ENCODE results near the gene SHMT1.

Gene SHMT1

DNA sequence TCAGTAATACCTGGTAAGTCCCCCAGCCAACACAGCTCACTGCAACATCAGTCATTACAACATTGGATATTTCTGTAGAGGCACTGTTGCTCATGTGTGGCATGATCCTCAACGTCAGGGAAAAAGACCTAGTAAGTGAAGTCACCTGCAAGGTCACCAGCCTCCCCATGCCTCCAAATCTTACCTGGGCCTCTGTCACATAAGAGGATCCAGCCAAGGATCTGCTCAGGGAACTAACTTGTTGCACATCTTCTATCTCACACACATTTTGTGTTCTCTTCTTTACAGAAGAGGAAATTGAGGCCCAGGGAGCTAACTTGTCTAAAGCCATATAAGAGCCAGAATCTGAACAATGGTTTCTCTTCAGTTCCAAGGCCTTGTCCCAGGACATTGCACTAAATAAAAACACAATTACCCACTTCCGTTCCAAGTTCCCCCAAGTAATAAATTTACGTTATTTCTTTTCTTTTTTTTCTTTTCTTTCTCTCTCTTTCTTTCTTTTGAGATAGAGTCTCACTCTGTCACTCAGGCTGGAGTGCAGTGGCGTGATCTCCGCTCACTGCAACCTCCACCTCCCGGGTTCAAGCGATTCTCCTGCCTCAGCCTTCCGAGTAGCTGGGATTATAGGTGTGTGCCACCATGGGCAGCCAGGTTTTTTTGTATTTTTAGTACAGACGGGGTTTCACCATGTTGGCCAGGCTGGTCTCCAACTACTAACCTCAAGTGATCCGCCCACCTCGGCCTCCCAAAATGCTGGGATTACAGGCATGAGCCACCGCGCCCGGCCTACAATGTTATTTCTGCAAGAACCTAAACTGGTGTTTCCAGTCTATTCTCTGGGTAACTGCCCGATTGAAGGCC, 1.3 kb downstream of the SHMT1 start:
- DNase-seq (ENCODE audit: extremely low read depth, insufficient read length) = no peak
- Histone ChIP-seq H3K36me3 (ENCODE audit: control insufficient read depth, insufficient read depth, low read length) (no peaks in the 10 kb centered on the region), H3K27me3 (replicated peaks; ENCODE audit: control insufficient read depth, insufficient read depth, low read length) (no peaks in the 10 kb centered on the region), H3K4me3 (replicated peaks; ENCODE audit: low read depth, low read length) (peak overlapping the region; percentile 92)
- TF ChIP-seq, protein P1, sequence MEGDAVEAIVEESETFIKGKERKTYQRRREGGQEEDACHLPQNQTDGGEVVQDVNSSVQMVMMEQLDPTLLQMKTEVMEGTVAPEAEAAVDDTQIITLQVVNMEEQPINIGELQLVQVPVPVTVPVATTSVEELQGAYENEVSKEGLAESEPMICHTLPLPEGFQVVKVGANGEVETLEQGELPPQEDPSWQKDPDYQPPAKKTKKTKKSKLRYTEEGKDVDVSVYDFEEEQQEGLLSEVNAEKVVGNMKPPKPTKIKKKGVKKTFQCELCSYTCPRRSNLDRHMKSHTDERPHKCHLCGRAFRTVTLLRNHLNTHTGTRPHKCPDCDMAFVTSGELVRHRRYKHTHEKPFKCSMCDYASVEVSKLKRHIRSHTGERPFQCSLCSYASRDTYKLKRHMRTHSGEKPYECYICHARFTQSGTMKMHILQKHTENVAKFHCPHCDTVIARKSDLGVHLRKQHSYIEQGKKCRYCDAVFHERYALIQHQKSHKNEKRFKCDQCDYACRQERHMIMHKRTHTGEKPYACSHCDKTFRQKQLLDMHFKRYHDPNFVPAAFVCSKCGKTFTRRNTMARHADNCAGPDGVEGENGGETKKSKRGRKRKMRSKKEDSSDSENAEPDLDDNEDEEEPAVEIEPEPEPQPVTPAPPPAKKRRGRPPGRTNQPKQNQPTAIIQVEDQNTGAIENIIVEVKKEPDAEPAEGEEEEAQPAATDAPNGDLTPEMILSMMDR (IDR thresholded peaks at IDR 0.05; ENCODE audit: insufficient read depth, low read length, poor library complexity, severe bottlenecking) = no peak

DNA sequence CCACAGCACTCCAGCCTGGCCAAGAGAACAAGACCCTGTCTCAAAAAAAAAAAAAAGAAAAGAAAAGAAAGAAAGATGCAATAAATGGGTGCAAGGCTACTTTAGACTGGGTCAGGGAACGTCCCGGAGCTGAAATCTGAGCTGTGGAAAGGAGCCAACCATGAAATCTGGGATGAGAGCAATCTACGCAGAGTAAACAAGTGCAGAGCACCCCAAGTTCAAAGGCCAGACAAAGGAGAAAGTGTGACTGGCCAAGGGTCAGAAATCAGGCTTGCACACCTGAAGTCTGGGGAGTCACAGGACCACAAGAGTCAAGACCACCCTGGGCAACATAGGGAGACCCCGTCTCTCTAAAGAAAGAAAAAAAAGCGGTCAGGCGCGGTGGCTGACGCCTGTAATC, 2.8 kb downstream of the SHMT1 start:
- H3K4me3 ChIP-seq (replicated peaks; ENCODE audit: low read depth, low read length) = no peak overlapping the region
- H3K36me3 ChIP-seq (ENCODE audit: control insufficient read depth, insufficient read depth, low read length) = no peaks in the 10 kb centered on the region
- TF ChIP-seq, protein P1 (IDR thresholded peaks at IDR 0.05; ENCODE audit: insufficient read depth, low read length, poor library complexity, severe bottlenecking) = no peak
- DNase-seq (ENCODE audit: extremely low read depth, insufficient read length) = no peak
- no peaks in the 10 kb centered on the region for H3K27me3 ChIP-seq (replicated peaks; ENCODE audit: control insufficient read depth, insufficient read depth, low read length)

DNA sequence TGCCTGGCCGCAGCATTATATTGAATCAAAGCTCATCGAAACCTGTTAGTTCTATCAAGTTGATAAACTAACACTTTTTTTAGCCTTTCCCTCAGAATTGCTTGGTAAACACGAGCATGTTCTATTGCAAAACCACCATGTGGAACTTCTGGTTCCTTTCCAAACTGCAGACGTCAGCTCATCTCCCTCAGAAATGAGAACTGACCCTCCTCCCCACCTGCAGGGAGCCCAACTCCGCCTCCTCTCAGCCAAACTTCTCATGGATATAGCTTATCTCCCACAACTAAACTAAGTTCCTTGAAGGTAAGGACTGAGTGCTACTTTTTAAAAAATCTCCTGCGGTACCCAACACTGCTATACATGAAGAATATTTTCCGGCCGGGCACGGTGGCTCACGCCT, 6.7 kb downstream of the SHMT1 start:
- Histone ChIP-seq H3K27me3 (replicated peaks; ENCODE audit: control insufficient read depth, insufficient read depth, low read length) (no peaks in the 10 kb centered on the region), H3K4me3 (replicated peaks; ENCODE audit: low read depth, low read length) (no peak overlapping the region), H3K36me3 (ENCODE audit: control insufficient read depth, insufficient read depth, low read length) (peaks cover 8% of the 10 kb centered on the region)
- DNase-seq (ENCODE audit: extremely low read depth, insufficient read length) = no peak
- TF ChIP-seq, protein P1 (IDR thresholded peaks at IDR 0.05; ENCODE audit: insufficient read depth, low read length, poor library complexity, severe bottlenecking) = no peak

DNA sequence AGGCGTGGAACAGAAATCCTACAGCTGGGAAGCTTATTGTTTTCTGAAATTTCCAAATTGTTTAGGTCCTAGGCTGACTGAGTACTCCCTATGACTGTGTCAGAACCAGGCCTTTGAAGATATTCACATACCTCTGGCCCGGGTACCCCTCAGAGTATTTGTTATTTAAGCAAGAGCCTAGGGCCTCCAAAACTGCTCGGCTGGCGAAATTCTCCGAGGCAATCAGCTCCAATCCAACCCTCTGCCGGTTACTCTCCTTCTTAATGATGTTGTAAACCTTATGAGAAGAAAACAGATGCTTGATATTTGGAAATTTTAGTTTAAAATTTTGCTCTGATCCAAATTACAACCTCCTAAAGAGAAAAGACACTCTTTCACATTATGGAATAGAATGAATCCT, 9.8 kb downstream of the SHMT1 start:
- H3K27me3 ChIP-seq (replicated peaks; ENCODE audit: control insufficient read depth, insufficient read depth, low read length) = no peaks in the 10 kb centered on the region
- H3K36me3 ChIP-seq (ENCODE audit: control insufficient read depth, insufficient read depth, low read length) = peaks cover 8% of the 10 kb centered on the region
- DNase-seq (ENCODE audit: extremely low read depth, insufficient read length) = no peak
- no peak overlapping the region for H3K4me3 ChIP-seq (replicated peaks; ENCODE audit: low read depth, low read length)
- TF ChIP-seq, protein P1 (IDR thresholded peaks at IDR 0.05; ENCODE audit: insufficient read depth, low read length, poor library complexity, severe bottlenecking) = no peak

DNA sequence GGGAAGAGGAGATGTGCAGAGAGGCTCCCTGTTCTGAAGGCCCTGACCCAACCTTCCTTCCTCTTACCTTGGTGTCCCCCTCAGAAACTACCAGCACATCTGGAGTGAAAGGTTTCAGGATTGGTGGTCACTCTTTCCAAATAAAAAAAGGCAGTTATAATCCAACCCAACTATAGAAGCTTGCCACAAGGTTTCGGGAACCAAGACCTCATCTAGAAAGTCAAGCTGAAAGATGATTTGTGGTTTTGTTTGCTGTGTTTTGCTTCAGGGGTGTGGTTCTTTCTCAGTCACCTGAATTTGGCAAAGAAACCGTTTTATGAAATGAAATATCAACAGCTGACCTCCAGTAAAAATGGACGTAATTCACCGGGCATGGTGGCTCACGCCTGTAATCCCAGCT, 19.3 kb downstream of the SHMT1 start:
- no peaks in the 10 kb centered on the region for H3K27me3 ChIP-seq (replicated peaks; ENCODE audit: control insufficient read depth, insufficient read depth, low read length)
- TF ChIP-seq, protein P1 (IDR thresholded peaks at IDR 0.05; ENCODE audit: insufficient read depth, low read length, poor library complexity, severe bottlenecking) = no peak
- H3K36me3 ChIP-seq (ENCODE audit: control insufficient read depth, insufficient read depth, low read length) = peaks cover 20% of the 10 kb centered on the region
- no peak for DNase-seq (ENCODE audit: extremely low read depth, insufficient read length)
- no peak overlapping the region for H3K4me3 ChIP-seq (replicated peaks; ENCODE audit: low read depth, low read length)

Data from GM06990 (cell line).